MM.1S (cell line): ENCODE results near the gene RAI1.

Experiments used
- DNase-seq: peaks from one replicate; pipeline ENCODE4 v3.0.0-alpha.2; 2015
- H2AFZ ChIP-seq: fragments of 300-600 bp; sonication (generic); 2 replicates; pipeline ENCODE4 v1.6.0; 2016; ENCODE audit warnings: antibody characterized with exemption, low read length
- H3F3A ChIP-seq: fragments of 300-600 bp; sonication (generic); 2 replicates; pipeline ENCODE4 v1.6.1; 2016; ENCODE audit warnings: mild to moderate bottlenecking, antibody characterized with exemption, low read length, moderate library complexity, mixed read lengths; ENCODE audit not compliant: insufficient read depth
- H3K27ac ChIP-seq: fragments of 300-600 bp; sonication (generic); 2 replicates; pipeline ENCODE4 v1.5.1; 2016; ENCODE audit warnings: mild to moderate bottlenecking, low read length
- H3K27me3 ChIP-seq: fragments of 300-600 bp; sonication (generic); replicated peaks from 2 replicates; pipeline ENCODE4 v1.6.0; 2016; ENCODE audit warnings: low read length; ENCODE audit not compliant: insufficient read depth
- H3K36me3 ChIP-seq: fragments of 300-600 bp; sonication (generic); replicated peaks from 2 replicates; pipeline ENCODE4 v1.6.1; 2016; ENCODE audit warnings: mild to moderate bottlenecking, low read length, mixed read lengths; ENCODE audit not compliant: insufficient read depth
- H3K4me1 ChIP-seq: fragments of 300-600 bp; sonication (generic); 2 replicates; pipeline ENCODE4 v1.6.1; 2016; ENCODE audit warnings: low read length, mixed read lengths
- H3K4me2 ChIP-seq: fragments of 300-600 bp; sonication (generic); 2 replicates; pipeline ENCODE4 v1.6.0; 2016; ENCODE audit warnings: low read depth, low read length
- H3K4me3 ChIP-seq: fragments of 300-600 bp; sonication (generic); 2 replicates; pipeline ENCODE4 v1.5.1; 2016; ENCODE audit warnings: low read length, mixed read lengths
- H3K79me2 ChIP-seq: fragments of 300-600 bp; sonication (generic); 2 replicates; pipeline ENCODE4 v1.6.1; 2016; ENCODE audit warnings: mixed run types, low read length, mixed read lengths
- H3K9ac ChIP-seq: fragments of 300-600 bp; sonication (generic); 2 replicates; pipeline ENCODE4 v1.6.1; 2016; ENCODE audit warnings: low read length, mixed read lengths
- H3K9me2 ChIP-seq: fragments of 300-600 bp; sonication (generic); replicated peaks from 2 replicates; pipeline ENCODE4 v1.6.1; 2016; ENCODE audit warnings: mild to moderate bottlenecking, low read length, mixed read lengths; ENCODE audit not compliant: insufficient read depth
- H3K9me3 ChIP-seq: fragments of 300-600 bp; sonication (generic); replicated peaks from 2 replicates; pipeline ENCODE4 v1.6.1; 2016; ENCODE audit warnings: mild to moderate bottlenecking, low read length, mixed read lengths; ENCODE audit not compliant: insufficient read depth
- H4K20me1 ChIP-seq: fragments of 300-600 bp; sonication (generic); 2 replicates; pipeline ENCODE4 v1.6.1; 2016; ENCODE audit warnings: mild to moderate bottlenecking, low read length, moderate library complexity, mixed read lengths; ENCODE audit not compliant: insufficient read depth
- EZH2 ChIP-seq: fragments of 300-600 bp; sonication (generic); optimal IDR thresholded peaks from 2 replicates; pipeline ENCODE3; 2017; ENCODE audit warnings: low read depth, mild to moderate bottlenecking, antibody characterized with exemption, low read length, mixed read lengths
- EZH2phosphoT487 ChIP-seq: fragments of 300-600 bp; sonication (generic); IDR thresholded peaks from 2 replicates; pipeline ENCODE4 v1.6.1; 2018; ENCODE audit warnings: antibody characterized with exemption, low read length
- TF ChIP-seq, protein P1 (sequence below): fragments of 300-600 bp; sonication (generic); IDR thresholded peaks from 2 replicates; pipeline ENCODE4 v1.5.1; 2016; ENCODE audit warnings: antibody characterized with exemption, low read length, mixed read lengths

Gene RAI1

GRCh38 chr17:17851103-17852002, 170.1 kb downstream of the RAI1 start:
- H3K9me3 ChIP-seq, result no peaks in the 10 kb centered on the region
- no peaks in the 10 kb centered on the region for H3K79me2 ChIP-seq
- no peaks in the 10 kb centered on the region for H4K20me1 ChIP-seq
- no peaks in the 10 kb centered on the region for H3F3A ChIP-seq
- H3K4me2 ChIP-seq, result no peak overlapping the region
- peaks cover 7% of the 10 kb centered on the region for H3K4me1 ChIP-seq
- DNase-seq, result no peak
- TF ChIP-seq EZH2phosphoT487 (no peak), EZH2 (no peak)
- TF ChIP-seq, protein P1, sequence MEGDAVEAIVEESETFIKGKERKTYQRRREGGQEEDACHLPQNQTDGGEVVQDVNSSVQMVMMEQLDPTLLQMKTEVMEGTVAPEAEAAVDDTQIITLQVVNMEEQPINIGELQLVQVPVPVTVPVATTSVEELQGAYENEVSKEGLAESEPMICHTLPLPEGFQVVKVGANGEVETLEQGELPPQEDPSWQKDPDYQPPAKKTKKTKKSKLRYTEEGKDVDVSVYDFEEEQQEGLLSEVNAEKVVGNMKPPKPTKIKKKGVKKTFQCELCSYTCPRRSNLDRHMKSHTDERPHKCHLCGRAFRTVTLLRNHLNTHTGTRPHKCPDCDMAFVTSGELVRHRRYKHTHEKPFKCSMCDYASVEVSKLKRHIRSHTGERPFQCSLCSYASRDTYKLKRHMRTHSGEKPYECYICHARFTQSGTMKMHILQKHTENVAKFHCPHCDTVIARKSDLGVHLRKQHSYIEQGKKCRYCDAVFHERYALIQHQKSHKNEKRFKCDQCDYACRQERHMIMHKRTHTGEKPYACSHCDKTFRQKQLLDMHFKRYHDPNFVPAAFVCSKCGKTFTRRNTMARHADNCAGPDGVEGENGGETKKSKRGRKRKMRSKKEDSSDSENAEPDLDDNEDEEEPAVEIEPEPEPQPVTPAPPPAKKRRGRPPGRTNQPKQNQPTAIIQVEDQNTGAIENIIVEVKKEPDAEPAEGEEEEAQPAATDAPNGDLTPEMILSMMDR, result no peak
- no peak overlapping the region for H3K27ac ChIP-seq
- no peaks in the 10 kb centered on the region for H3K36me3 ChIP-seq
- no peaks in the 10 kb centered on the region for H3K9me2 ChIP-seq
- no peak overlapping the region for H3K4me3 ChIP-seq
- no peak overlapping the region for H2AFZ ChIP-seq
- no peak overlapping the region for H3K9ac ChIP-seq
- no peaks in the 10 kb centered on the region for H3K27me3 ChIP-seq

- H3K4me2 ChIP-seq, result no peak overlapping the region
- no peaks in the 10 kb centered on the region for H3K36me3 ChIP-seq
- no peaks in the 10 kb centered on the region for H3K9me3 ChIP-seq
- H3K4me3 ChIP-seq, result no peak overlapping the region
- H3F3A ChIP-seq, result no peaks in the 10 kb centered on the region
- no peak for DNase-seq
- H3K27me3 ChIP-seq, result no peaks in the 10 kb centered on the region
- H3K79me2 ChIP-seq, result no peaks in the 10 kb centered on the region
- H3K4me1 ChIP-seq, result peaks cover 7% of the 10 kb centered on the region
- no peak overlapping the region for H3K9ac ChIP-seq
- H3K27ac ChIP-seq, result no peak overlapping the region
- no peak overlapping the region for H2AFZ ChIP-seq
- TF ChIP-seq EZH2phosphoT487, result no peak
- no peaks in the 10 kb centered on the region for H4K20me1 ChIP-seq
- H3K9me2 ChIP-seq, result no peaks in the 10 kb centered on the region
Observed at GRCh38 chr17:17852930-17853329, 171.7 kb downstream of the RAI1 start.

DNA sequence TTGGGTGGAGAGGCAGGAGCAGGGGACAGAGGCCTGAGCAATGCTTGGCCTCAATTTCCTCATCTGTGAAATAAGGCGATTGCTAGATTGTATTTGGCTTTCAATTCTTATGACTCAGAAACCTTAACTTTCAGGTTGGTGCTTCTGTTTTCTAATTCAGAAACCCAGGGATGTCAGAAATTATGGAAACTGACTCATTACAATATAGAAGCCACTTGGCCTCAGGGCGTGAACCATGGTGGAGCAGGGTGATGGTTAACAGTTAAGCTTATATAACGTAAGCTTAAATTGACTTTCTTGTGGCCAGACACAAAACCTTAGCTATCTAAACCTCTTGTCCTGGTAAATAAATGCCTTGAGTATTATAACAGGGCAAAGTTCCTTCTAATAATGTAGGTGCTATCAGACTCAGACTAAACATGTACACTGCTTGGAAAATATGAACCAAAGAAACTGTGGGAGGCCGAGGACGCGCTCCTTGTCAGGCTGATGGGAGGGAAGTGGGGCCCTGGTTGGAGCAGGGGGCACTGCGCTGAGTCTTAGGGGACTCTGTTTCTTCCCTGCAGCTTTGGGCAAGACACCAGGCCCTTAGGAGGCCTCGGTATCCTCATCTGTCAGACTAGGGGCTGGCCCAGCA, 172.7 kb downstream of the RAI1 start:
- Histone ChIP-seq H3K4me3 (no peak overlapping the region), H3K27me3 (no peaks in the 10 kb centered on the region), H3K79me2 (no peaks in the 10 kb centered on the region), H3K36me3 (no peaks in the 10 kb centered on the region), H3K9ac (no peak overlapping the region), H3F3A (no peaks in the 10 kb centered on the region), H3K4me1 (peaks cover 7% of the 10 kb centered on the region), H3K9me3 (no peaks in the 10 kb centered on the region), H3K9me2 (no peaks in the 10 kb centered on the region), H3K27ac (no peak overlapping the region), H4K20me1 (no peaks in the 10 kb centered on the region), H3K4me2 (no peak overlapping the region), H2AFZ (no peak overlapping the region)
- DNase-seq, result no peak
- TF ChIP-seq, protein P1, result no peak
- no peak for TF ChIP-seq EZH2phosphoT487
- no peak for TF ChIP-seq EZH2

- H3K27me3 ChIP-seq, result no peaks in the 10 kb centered on the region
- H3K27ac ChIP-seq, result no peak overlapping the region
- TF ChIP-seq, protein P1, result no peak
- TF ChIP-seq EZH2, result no peak
- TF ChIP-seq EZH2phosphoT487, result no peak
- H3K9me2 ChIP-seq, result no peaks in the 10 kb centered on the region
- H3K79me2 ChIP-seq, result no peaks in the 10 kb centered on the region
- no peaks in the 10 kb centered on the region for H3K9me3 ChIP-seq
- no peak overlapping the region for H3K4me2 ChIP-seq
- no peaks in the 10 kb centered on the region for H4K20me1 ChIP-seq
- no peak overlapping the region for H2AFZ ChIP-seq
- DNase-seq, result no peak
- H3K4me1 ChIP-seq, result no peaks in the 10 kb centered on the region; the same call in 1 of the 2 replicates
- H3K36me3 ChIP-seq, result no peaks in the 10 kb centered on the region
- H3K4me3 ChIP-seq, result no peak overlapping the region
- H3F3A ChIP-seq, result no peaks in the 10 kb centered on the region
- no peak overlapping the region for H3K9ac ChIP-seq
Observed at GRCh38 chr17:17855976-17856375, 174.7 kb downstream of the RAI1 start.
